Measurements from ENCODE around the gene MRPS25.

DNA sequence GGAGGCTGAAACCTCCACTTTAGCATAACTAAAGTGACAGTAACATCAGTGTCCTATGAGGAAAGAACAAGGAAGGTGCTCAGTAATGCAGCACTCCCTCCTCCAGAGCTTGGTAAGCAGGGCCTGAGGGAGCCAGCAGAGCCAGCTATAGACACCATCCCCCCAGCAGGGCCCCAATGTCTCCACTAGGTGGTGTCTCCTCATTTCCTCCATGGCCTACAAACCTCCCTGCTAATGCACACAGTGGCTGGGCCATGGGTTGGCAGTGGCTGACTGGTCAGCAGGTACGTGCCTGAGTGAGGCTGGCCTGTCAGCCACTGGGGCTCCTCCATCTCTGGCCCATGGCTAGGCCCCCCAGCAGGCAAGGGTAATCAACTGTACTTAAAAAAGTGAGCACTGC, 13.6 kb downstream of the MRPS25 start:
- TF ChIP-seq HEYL (CRISPR knock-in tag; IDR thresholded peaks at IDR 0.05) (no peak), JUNB (IDR thresholded peaks at IDR 0.05) (no peak), SMC3 (IDR thresholded peaks at IDR 0.05) (no peak), HOXA7 (CRISPR knock-in tag; IDR thresholded peaks at IDR 0.05) (no peak), POLR2A (IDR thresholded peaks at IDR 0.05; ENCODE audit: low read length) (no peak), MYC (IDR thresholded peaks at IDR 0.05; ENCODE audit: borderline replicate concordance, low read length) (no peak), ZSCAN20 (CRISPR knock-in tag; IDR thresholded peaks at IDR 0.05) (no peak), RAD21 (conservative IDR thresholded peaks at IDR 0.05 in 1 of 2, IDR thresholded peaks at IDR 0.05 in 1 of 2) (0 out of 5 replicates have a peak, but pooled peaks of 1 of the 2 experiments have one; percentile 1), EP300 (IDR thresholded peaks at IDR 0.05) (no peak)
- TF ChIP-seq, protein P1, sequence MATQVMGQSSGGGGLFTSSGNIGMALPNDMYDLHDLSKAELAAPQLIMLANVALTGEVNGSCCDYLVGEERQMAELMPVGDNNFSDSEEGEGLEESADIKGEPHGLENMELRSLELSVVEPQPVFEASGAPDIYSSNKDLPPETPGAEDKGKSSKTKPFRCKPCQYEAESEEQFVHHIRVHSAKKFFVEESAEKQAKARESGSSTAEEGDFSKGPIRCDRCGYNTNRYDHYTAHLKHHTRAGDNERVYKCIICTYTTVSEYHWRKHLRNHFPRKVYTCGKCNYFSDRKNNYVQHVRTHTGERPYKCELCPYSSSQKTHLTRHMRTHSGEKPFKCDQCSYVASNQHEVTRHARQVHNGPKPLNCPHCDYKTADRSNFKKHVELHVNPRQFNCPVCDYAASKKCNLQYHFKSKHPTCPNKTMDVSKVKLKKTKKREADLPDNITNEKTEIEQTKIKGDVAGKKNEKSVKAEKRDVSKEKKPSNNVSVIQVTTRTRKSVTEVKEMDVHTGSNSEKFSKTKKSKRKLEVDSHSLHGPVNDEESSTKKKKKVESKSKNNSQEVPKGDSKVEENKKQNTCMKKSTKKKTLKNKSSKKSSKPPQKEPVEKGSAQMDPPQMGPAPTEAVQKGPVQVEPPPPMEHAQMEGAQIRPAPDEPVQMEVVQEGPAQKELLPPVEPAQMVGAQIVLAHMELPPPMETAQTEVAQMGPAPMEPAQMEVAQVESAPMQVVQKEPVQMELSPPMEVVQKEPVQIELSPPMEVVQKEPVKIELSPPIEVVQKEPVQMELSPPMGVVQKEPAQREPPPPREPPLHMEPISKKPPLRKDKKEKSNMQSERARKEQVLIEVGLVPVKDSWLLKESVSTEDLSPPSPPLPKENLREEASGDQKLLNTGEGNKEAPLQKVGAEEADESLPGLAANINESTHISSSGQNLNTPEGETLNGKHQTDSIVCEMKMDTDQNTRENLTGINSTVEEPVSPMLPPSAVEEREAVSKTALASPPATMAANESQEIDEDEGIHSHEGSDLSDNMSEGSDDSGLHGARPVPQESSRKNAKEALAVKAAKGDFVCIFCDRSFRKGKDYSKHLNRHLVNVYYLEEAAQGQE (IDR thresholded peaks at IDR 0.05), result no peak
- TF ChIP-seq, protein P2, sequence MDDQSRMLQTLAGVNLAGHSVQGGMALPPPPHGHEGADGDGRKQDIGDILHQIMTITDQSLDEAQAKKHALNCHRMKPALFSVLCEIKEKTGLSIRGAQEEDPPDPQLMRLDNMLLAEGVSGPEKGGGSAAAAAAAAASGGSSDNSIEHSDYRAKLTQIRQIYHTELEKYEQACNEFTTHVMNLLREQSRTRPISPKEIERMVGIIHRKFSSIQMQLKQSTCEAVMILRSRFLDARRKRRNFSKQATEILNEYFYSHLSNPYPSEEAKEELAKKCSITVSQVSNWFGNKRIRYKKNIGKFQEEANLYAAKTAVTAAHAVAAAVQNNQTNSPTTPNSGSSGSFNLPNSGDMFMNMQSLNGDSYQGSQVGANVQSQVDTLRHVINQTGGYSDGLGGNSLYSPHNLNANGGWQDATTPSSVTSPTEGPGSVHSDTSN (IDR thresholded peaks at IDR 0.05), result no peak
- TF ChIP-seq, protein P3, sequence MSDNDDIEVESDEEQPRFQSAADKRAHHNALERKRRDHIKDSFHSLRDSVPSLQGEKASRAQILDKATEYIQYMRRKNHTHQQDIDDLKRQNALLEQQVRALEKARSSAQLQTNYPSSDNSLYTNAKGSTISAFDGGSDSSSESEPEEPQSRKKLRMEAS (IDR thresholded peaks at IDR 0.05), result no peak
- TF ChIP-seq, protein P4, sequence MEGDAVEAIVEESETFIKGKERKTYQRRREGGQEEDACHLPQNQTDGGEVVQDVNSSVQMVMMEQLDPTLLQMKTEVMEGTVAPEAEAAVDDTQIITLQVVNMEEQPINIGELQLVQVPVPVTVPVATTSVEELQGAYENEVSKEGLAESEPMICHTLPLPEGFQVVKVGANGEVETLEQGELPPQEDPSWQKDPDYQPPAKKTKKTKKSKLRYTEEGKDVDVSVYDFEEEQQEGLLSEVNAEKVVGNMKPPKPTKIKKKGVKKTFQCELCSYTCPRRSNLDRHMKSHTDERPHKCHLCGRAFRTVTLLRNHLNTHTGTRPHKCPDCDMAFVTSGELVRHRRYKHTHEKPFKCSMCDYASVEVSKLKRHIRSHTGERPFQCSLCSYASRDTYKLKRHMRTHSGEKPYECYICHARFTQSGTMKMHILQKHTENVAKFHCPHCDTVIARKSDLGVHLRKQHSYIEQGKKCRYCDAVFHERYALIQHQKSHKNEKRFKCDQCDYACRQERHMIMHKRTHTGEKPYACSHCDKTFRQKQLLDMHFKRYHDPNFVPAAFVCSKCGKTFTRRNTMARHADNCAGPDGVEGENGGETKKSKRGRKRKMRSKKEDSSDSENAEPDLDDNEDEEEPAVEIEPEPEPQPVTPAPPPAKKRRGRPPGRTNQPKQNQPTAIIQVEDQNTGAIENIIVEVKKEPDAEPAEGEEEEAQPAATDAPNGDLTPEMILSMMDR (IDR thresholded peaks at IDR 0.05), result peak; percentile 42
